ENCODE measurements around the gene NCOA7.

NCOA7 gene

DNA sequence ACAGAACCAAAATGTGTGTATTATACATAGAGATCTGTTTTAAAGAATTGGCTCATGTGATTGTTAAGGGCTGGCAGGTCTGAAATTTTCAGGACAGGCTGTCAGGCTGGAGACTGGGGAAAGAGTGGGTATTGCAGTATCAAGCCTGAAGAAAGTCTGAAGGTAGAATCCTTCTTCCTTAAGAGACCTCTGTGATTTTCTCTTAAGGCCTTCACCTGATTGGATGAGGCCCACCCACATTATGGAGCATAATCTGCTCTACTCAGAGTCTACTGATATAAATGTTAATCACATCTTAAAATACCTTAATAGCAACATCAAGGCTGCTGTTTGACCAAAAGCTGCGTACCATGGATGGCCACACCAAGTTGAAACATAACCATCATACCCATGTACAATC is 122.4 kb downstream of the NCOA7 start:
- Histone ChIP-seq H3K79me2 (ENCODE audit: insufficient read depth, low read length) (no peaks in the 10 kb centered on the region), H2AFZ (ENCODE audit: low read depth, low read length) (no peak overlapping the region), H3K27ac (ENCODE audit: low read length) (no peak overlapping the region), H3K27me3 (ENCODE audit: insufficient read depth, low read length, poor library complexity) (no peaks in the 10 kb centered on the region), H3K4me3 (ENCODE audit: low read depth in 1 of 2, low read length in 2 of 2) (no peak overlapping the region), H3K4me2 (ENCODE audit: insufficient read depth, low read length) (no peak overlapping the region), H3K4me1 (ENCODE audit: insufficient read depth, low read length) (no peaks in the 10 kb centered on the region), H3K36me3 (ENCODE audit: insufficient read depth, low read length) (peaks cover 32% of the 10 kb centered on the region), H4K20me1 (ENCODE audit: insufficient read depth, low read length) (no peaks in the 10 kb centered on the region), H3K9me3 (ENCODE audit: insufficient read depth, low read length, severe bottlenecking) (no peaks in the 10 kb centered on the region), H3K9ac (ENCODE audit: low read depth, low read length) (no peak overlapping the region)
- ATAC-seq (ENCODE audit: insufficient read depth, low read depth): no peak
- no peak for TF ChIP-seq EZH2 (IDR thresholded peaks at IDR 0.05; ENCODE audit: borderline replicate concordance, low read depth, low read length, severe bottlenecking)
- TF ChIP-seq, protein P1, sequence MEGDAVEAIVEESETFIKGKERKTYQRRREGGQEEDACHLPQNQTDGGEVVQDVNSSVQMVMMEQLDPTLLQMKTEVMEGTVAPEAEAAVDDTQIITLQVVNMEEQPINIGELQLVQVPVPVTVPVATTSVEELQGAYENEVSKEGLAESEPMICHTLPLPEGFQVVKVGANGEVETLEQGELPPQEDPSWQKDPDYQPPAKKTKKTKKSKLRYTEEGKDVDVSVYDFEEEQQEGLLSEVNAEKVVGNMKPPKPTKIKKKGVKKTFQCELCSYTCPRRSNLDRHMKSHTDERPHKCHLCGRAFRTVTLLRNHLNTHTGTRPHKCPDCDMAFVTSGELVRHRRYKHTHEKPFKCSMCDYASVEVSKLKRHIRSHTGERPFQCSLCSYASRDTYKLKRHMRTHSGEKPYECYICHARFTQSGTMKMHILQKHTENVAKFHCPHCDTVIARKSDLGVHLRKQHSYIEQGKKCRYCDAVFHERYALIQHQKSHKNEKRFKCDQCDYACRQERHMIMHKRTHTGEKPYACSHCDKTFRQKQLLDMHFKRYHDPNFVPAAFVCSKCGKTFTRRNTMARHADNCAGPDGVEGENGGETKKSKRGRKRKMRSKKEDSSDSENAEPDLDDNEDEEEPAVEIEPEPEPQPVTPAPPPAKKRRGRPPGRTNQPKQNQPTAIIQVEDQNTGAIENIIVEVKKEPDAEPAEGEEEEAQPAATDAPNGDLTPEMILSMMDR (IDR thresholded peaks at IDR 0.05; ENCODE audit: borderline replicate concordance, extremely low read depth, low read length, poor library complexity, severe bottlenecking): no peak
- DNase-seq: no peak

DNA sequence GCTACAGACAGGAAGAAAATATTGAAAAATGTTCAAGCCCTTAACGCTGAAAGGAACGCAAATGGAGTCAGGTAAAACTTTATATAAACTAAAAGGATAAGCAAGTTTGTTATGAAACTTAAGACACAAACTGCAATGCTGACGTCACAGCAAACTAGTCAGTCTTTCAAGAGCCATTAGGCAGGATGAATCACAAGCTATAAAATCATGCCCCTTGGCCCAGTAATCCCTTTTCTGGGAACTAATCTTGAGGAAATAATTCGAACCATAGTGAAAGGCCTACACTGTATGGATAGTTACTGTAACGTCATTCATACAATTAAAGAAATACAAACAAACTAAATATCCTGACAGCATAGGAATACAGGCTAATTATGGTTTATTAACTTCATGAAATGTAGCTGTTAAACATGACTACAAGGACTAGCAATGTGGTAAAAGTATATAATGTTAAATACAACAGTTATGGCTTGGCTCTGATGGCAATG is 123.1 kb downstream of the NCOA7 start:
- no peak overlapping the region for H2AFZ ChIP-seq (ENCODE audit: low read depth, low read length)
- H3K9ac ChIP-seq (ENCODE audit: low read depth, low read length): no peak overlapping the region
- no peaks in the 10 kb centered on the region for H3K27me3 ChIP-seq (ENCODE audit: insufficient read depth, low read length, poor library complexity)
- H3K27ac ChIP-seq (ENCODE audit: low read length): no peak overlapping the region
- no peaks in the 10 kb centered on the region for H3K4me1 ChIP-seq (ENCODE audit: insufficient read depth, low read length)
- H3K4me2 ChIP-seq (ENCODE audit: insufficient read depth, low read length): no peak overlapping the region
- no peaks in the 10 kb centered on the region for H3K79me2 ChIP-seq (ENCODE audit: insufficient read depth, low read length)
- DNase-seq (no peak), ATAC-seq (ENCODE audit: insufficient read depth, low read depth) (no peak)
- TF ChIP-seq, protein P1 (IDR thresholded peaks at IDR 0.05; ENCODE audit: borderline replicate concordance, extremely low read depth, low read length, poor library complexity, severe bottlenecking): no peak
- no peak for TF ChIP-seq EZH2 (IDR thresholded peaks at IDR 0.05; ENCODE audit: borderline replicate concordance, low read depth, low read length, severe bottlenecking)
- H3K9me3 ChIP-seq (ENCODE audit: insufficient read depth, low read length, severe bottlenecking): no peaks in the 10 kb centered on the region
- peaks cover 37% of the 10 kb centered on the region for H3K36me3 ChIP-seq (ENCODE audit: insufficient read depth, low read length)
- H3K4me3 ChIP-seq (ENCODE audit: low read depth in 1 of 2, low read length in 2 of 2): no peak overlapping the region
- no peaks in the 10 kb centered on the region for H4K20me1 ChIP-seq (ENCODE audit: insufficient read depth, low read length)

DNA sequence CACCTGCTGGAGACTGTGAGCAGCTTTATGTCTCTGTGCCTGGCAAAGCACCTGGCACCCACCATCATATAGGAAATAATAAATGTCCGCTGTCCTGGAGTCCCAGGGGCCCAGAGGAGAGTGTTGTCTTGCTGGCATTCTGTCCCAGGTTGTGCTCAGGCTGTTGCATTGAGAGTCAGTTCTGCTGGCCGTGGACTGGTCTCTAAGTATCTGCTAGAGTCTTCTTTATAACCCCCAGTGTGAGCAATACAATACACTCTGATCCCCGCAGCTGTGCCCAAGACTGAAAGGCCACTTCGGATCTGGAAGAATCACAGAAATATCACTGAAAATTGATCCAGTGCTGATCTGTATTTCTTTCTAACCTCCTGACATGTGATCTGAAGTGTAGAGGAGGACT is 127.5 kb downstream of the NCOA7 start:
- no peaks in the 10 kb centered on the region for H3K79me2 ChIP-seq (ENCODE audit: insufficient read depth, low read length)
- H2AFZ ChIP-seq (ENCODE audit: low read depth, low read length): no peak overlapping the region
- no peak overlapping the region for H3K4me3 ChIP-seq (ENCODE audit: low read depth in 1 of 2, low read length in 2 of 2)
- no peaks in the 10 kb centered on the region for H3K27me3 ChIP-seq (ENCODE audit: insufficient read depth, low read length, poor library complexity)
- DNase-seq (no peak), ATAC-seq (ENCODE audit: insufficient read depth, low read depth) (no peak)
- TF ChIP-seq, protein P1 (IDR thresholded peaks at IDR 0.05; ENCODE audit: borderline replicate concordance, extremely low read depth, low read length, poor library complexity, severe bottlenecking): no peak
- no peak for TF ChIP-seq EZH2 (IDR thresholded peaks at IDR 0.05; ENCODE audit: borderline replicate concordance, low read depth, low read length, severe bottlenecking)
- peaks cover 63% of the 10 kb centered on the region for H3K36me3 ChIP-seq (ENCODE audit: insufficient read depth, low read length)
- H3K27ac ChIP-seq (ENCODE audit: low read length): no peak overlapping the region
- no peaks in the 10 kb centered on the region for H3K4me1 ChIP-seq (ENCODE audit: insufficient read depth, low read length)
- no peak overlapping the region for H3K4me2 ChIP-seq (ENCODE audit: insufficient read depth, low read length)
- H3K9ac ChIP-seq (ENCODE audit: low read depth, low read length): no peak overlapping the region
- H3K9me3 ChIP-seq (ENCODE audit: insufficient read depth, low read length, severe bottlenecking): no peaks in the 10 kb centered on the region
- H4K20me1 ChIP-seq (ENCODE audit: insufficient read depth, low read length): no peaks in the 10 kb centered on the region

Measured in DND-41 (cell line).